ENCODE results near the gene GHR. TPM values are rescaled to one million over a fixed set of nuclear protein-coding genes. Genes with fewer than 3 reads are reported as not detected.

Gene GHR
- total RNA-seq, 2 donors from 2014 or later = 0.27 to 1.2 TPM

- Mint-ChIP-seq H3K4me3 (no peak overlapping the region), H3K4me1 (peaks cover 9% of the 10 kb centered on the region), H3K27ac (no peak overlapping the region), H3K9me3 (no peaks in the 10 kb centered on the region), H3K36me3 (ENCODE audit: low read depth) (no peaks in the 10 kb centered on the region), H3K27me3 (ENCODE audit: insufficient read depth) (peaks cover 12% of the 10 kb centered on the region)
- H3K36me3 ChIP-seq (ENCODE audit: control insufficient read depth, insufficient read depth, low read length) = no peaks in the 10 kb centered on the region
- H3K9me3 ChIP-seq (ENCODE audit: control insufficient read depth, low read length) = no peaks in the 10 kb centered on the region
- TF ChIP-seq CTCF (conservative IDR thresholded peaks at IDR 0.05) = no peak
- no peak overlapping the region for H3K27ac ChIP-seq (ENCODE audit: low read depth, low read length)
- 80 to 88% methylated on average over 3 to 5 of the region's 6 CpGs for WGBS, 2 experiments (ENCODE audit: insufficient coverage in 1 of 2, insufficient read length in 1 of 2)
- no peak overlapping the region for H3K4me3 ChIP-seq (ENCODE audit: low read length)
- H3K27me3 ChIP-seq (ENCODE audit: control insufficient read depth, insufficient read depth, low read length, poor library complexity, severe bottlenecking) = peaks cover 5% of the 10 kb centered on the region
- DNase-seq = peak; percentile 51
- no peaks in the 10 kb centered on the region for H3K4me1 ChIP-seq (ENCODE audit: control insufficient read depth, insufficient read depth, low read length)
- H3K9ac ChIP-seq (ENCODE audit: extremely low read depth, low read length, poor library complexity, severe bottlenecking) = no peak overlapping the region
Observed at GRCh38 chr5:42564689-42565356, 141.6 kb downstream of the GHR start.

DNA sequence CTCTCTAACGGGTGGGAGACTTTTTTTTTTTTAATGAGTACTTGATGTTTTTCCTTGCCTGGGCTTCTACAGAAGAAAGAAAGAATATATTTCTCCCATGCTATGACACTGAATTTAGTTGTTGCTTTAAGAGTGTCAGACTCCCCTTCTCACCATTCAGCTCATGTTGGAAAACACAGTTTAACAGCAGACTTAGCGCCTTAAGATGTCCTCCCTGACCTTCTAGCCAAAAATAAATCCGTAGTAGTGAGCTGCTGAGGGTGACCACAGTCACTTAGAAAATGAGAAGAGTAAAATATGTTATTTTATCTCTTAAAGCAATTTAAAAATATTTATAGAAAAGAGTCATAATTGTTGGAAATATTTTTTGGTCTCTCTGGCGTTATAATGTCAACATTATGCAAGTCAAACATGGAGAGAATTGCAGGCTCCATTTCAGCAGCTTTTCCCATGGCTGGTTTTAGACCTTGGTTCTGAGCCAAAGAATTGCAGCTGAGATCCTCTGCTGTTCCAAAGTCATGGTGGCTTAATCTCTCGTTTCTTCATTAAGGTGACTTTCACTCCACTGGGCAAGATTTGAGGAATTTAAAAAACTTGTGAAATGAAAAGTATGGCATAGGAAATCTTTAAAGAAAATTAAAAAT lies 143.5 kb downstream of the GHR start:
- Histone ChIP-seq H3K4me3 (ENCODE audit: low read length) (no peak overlapping the region), H3K36me3 (ENCODE audit: control insufficient read depth, insufficient read depth, low read length) (no peaks in the 10 kb centered on the region), H3K9me3 (ENCODE audit: control insufficient read depth, low read length) (no peaks in the 10 kb centered on the region), H3K27ac (ENCODE audit: low read depth, low read length) (no peak overlapping the region), H3K4me1 (ENCODE audit: control insufficient read depth, insufficient read depth, low read length) (no peaks in the 10 kb centered on the region), H3K9ac (ENCODE audit: extremely low read depth, low read length, poor library complexity, severe bottlenecking) (no peak overlapping the region), H3K27me3 (ENCODE audit: control insufficient read depth, insufficient read depth, low read length, poor library complexity, severe bottlenecking) (no peaks in the 10 kb centered on the region)
- Mint-ChIP-seq H3K9me3 (no peaks in the 10 kb centered on the region), H3K4me1 (peaks cover 9% of the 10 kb centered on the region), H3K4me3 (no peak overlapping the region), H3K36me3 (ENCODE audit: low read depth) (no peaks in the 10 kb centered on the region), H3K27ac (no peak overlapping the region), H3K27me3 (ENCODE audit: insufficient read depth) (peaks cover 11% of the 10 kb centered on the region)
- no peak for TF ChIP-seq CTCF (conservative IDR thresholded peaks at IDR 0.05)
- DNase-seq = no peak
- WGBS, 2 experiments (ENCODE audit: insufficient coverage in 1 of 2, insufficient read length in 1 of 2) = 87 to 92% methylated on average over 2 to 5 of the region's 5 CpGs

DNA sequence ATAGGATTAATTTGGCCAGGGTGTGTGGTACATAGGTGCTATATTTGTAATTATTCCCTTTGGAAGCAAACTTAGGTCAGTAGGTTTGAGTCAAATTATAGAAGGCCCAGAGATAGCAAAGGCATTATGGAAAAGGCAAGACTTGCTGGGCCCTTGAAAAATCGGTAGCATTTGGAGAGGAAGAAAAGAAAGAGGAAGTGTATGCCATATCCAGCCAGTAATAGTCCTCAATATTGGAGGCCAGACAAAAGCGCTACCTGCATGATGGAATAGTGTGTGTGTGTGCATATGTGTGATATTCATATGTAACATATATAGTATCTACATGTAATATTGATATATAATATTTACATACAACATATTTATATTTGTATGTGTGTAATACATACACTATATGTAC lies 146.1 kb downstream of the GHR start:
- Mint-ChIP-seq H3K27me3 (ENCODE audit: insufficient read depth) (peaks cover 11% of the 10 kb centered on the region), H3K9me3 (no peaks in the 10 kb centered on the region), H3K4me1 (peaks cover 14% of the 10 kb centered on the region), H3K27ac (no peak overlapping the region), H3K36me3 (ENCODE audit: low read depth) (no peaks in the 10 kb centered on the region), H3K4me3 (no peak overlapping the region)
- no peak overlapping the region for H3K4me3 ChIP-seq (ENCODE audit: low read length)
- no peak for DNase-seq
- H3K27me3 ChIP-seq (ENCODE audit: control insufficient read depth, insufficient read depth, low read length, poor library complexity, severe bottlenecking) = no peaks in the 10 kb centered on the region
- no peak overlapping the region for H3K27ac ChIP-seq (ENCODE audit: low read depth, low read length)
- no peak for TF ChIP-seq CTCF (conservative IDR thresholded peaks at IDR 0.05)
- H3K4me1 ChIP-seq (ENCODE audit: control insufficient read depth, insufficient read depth, low read length) = no peaks in the 10 kb centered on the region
- H3K9me3 ChIP-seq (ENCODE audit: control insufficient read depth, low read length) = no peaks in the 10 kb centered on the region
- H3K36me3 ChIP-seq (ENCODE audit: control insufficient read depth, insufficient read depth, low read length) = no peaks in the 10 kb centered on the region
- H3K9ac ChIP-seq (ENCODE audit: extremely low read depth, low read length, poor library complexity, severe bottlenecking) = no peak overlapping the region
- 60 to 89% methylated on average over 1 to 2 of the region's 2 CpGs for WGBS, 2 experiments (ENCODE audit: insufficient coverage in 1 of 2, insufficient read length in 1 of 2)
